HCT116 (cell line): ENCODE measurements around the gene TFF2.

Source experiments
- CTCF ChIP-seq, 3 experiments: fragments of 200-600 bp in 1 of 3; sonication (generic) in 1 of 3; IDR thresholded peaks in 2 of 3; conservative IDR thresholded peaks in 1 of 3; 2 replicates each; pipeline ENCODE4 v1.5.1; 2012 to 2017; ENCODE audit warnings: low read depth in 2 of 3, low read length in 2 of 3, antibody characterized with exemption in 1 of 3, borderline replicate concordance in 1 of 3, control low read depth in 1 of 3, mild to moderate bottlenecking in 1 of 3, mixed read lengths in 1 of 3, mixed run types in 1 of 3, moderate library complexity in 1 of 3; ENCODE audit not compliant: insufficient read depth in 1 of 3
- EZH2 ChIP-seq: fragments of 200-600 bp; sonication (generic); IDR thresholded peaks from 2 replicates; pipeline ENCODE4 v1.6.1; 2017; ENCODE audit warnings: antibody characterized with exemption, mixed run types
- POLR2A ChIP-seq: IDR thresholded peaks from 2 replicates; pipeline ENCODE4 v1.7.0; 2011; ENCODE audit warnings: borderline replicate concordance; ENCODE audit not compliant: insufficient read depth, insufficient read length; ENCODE audit errors: extremely low read depth
- TF ChIP-seq, protein P1 (sequence below): IDR thresholded peaks from 2 replicates; pipeline ENCODE4 v1.6.1; 2012

GRCh38 chr21:42362198-42362597 lies 11.4 kb upstream of the TFF2 start:
- TF ChIP-seq, protein P1, sequence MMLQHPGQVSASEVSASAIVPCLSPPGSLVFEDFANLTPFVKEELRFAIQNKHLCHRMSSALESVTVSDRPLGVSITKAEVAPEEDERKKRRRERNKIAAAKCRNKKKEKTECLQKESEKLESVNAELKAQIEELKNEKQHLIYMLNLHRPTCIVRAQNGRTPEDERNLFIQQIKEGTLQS: no peak
- no peak for TF ChIP-seq CTCF (IDR thresholded peaks at IDR 0.05 in 2 of 3, conservative IDR thresholded peaks at IDR 0.05 in 1 of 3; ENCODE audit: borderline replicate concordance in 1 of 3, insufficient read depth in 1 of 3, low read depth in 2 of 3, low read length in 2 of 3)
- no peak for TF ChIP-seq POLR2A
- TF ChIP-seq EZH2: no peak
